Right renal cortex interstitium (tissue), 3 donors: ENCODE results near the gene GASK1B. TPM values are rescaled to one million over a fixed set of nuclear protein-coding genes. Genes with fewer than 3 reads are reported as not detected.

Source experiments
- DNase-seq, 3 donors: peaks; one replicate each; pipeline ENCODE4 v3.0.0-alpha.2; 2013; ENCODE audit warnings: low read depth in 3 of 3, low spot score in 2 of 3
- polyA plus RNA-seq, 3 donors: library from polyadenylated mRNA; unstranded; fragments of 120-200 nt; gene quantifications; one replicate each; pipeline ENCODE4 v1.2.1, GENCODE V29; 2013; ENCODE audit not compliant: insufficient read length in 3 of 3

GASK1B gene
- polyA plus RNA-seq, result 10 to 100 TPM; 34.4 to 44.7 (median 36.8) TPM

- DNase-seq, result peak in 1 of 3 donors; percentile 43
Measured at GRCh38 chr4:158172261-158173258, at the start of gene GASK1B. GASK1B (minus strand) TSS chr4:158173025; CDS start chr4:158171375, 1,650 bp downstream.

GRCh38 chr4:158219623-158220022 lies 46.8 kb upstream of the GASK1B start:
- no peak for DNase-seq

- DNase-seq, result no peak
Measured at GRCh38 chr4:158217763-158218162, 44.9 kb upstream of the GASK1B start.

GRCh38 chr4:158214856-158215255 lies 42.0 kb upstream of the GASK1B start:
- no peak for DNase-seq

- no peak for DNase-seq
Measured at GRCh38 chr4:158213466-158213865, 40.6 kb upstream of the GASK1B start.

GRCh38 chr4:158211222-158211621 lies 38.4 kb upstream of the GASK1B start:
- DNase-seq, result no peak

GRCh38 chr4:158209825-158210807 lies 37.3 kb upstream of the GASK1B start, which contains the start of gene TMEM144:
TMEM144 (plus strand) TSS chr4:158210486; CDS start chr4:158212668, 2,182 bp downstream.
- DNase-seq, result peak; percentile 29 to 55 (median 45)

- DNase-seq, result no peak
Measured at GRCh38 chr4:158208963-158209640, 36.3 kb upstream of the GASK1B start.

GRCh38 chr4:158203929-158204328 lies 31.1 kb upstream of the GASK1B start:
- DNase-seq, result no peak

- DNase-seq, result no peak
Measured at GRCh38 chr4:158203436-158203835, 30.6 kb upstream of the GASK1B start.

GRCh38 chr4:158202481-158202880 lies 29.7 kb upstream of the GASK1B start:
- no peak for DNase-seq

- DNase-seq, result no peak
Measured at GRCh38 chr4:158201876-158202275, 29.1 kb upstream of the GASK1B start.

GRCh38 chr4:158201322-158201721 lies 28.5 kb upstream of the GASK1B start:
- no peak for DNase-seq

- DNase-seq, result no peak
Measured at GRCh38 chr4:158200214-158200613, 27.4 kb upstream of the GASK1B start.

GRCh38 chr4:158197194-158197776 lies 24.5 kb upstream of the GASK1B start:
- no peak for DNase-seq

- no peak for DNase-seq
Measured at GRCh38 chr4:158195297-158195696, 22.5 kb upstream of the GASK1B start.

- no peak for DNase-seq
Measured at GRCh38 chr4:158193171-158193749, 20.4 kb upstream of the GASK1B start.

GRCh38 chr4:158192439-158193158 lies 19.8 kb upstream of the GASK1B start:
- no peak for DNase-seq

- DNase-seq, result no peak
Measured at GRCh38 chr4:158190718-158191117, 17.9 kb upstream of the GASK1B start.
